Kidney glomerular epithelial cell (primary cell): ENCODE measurements around the gene RBM23.

Source experiments
- DNase-seq: peaks from one replicate; lab custom pipeline; 2025; lab: John Stamatoyannopoulos, UW

RBM23 gene

DNA sequence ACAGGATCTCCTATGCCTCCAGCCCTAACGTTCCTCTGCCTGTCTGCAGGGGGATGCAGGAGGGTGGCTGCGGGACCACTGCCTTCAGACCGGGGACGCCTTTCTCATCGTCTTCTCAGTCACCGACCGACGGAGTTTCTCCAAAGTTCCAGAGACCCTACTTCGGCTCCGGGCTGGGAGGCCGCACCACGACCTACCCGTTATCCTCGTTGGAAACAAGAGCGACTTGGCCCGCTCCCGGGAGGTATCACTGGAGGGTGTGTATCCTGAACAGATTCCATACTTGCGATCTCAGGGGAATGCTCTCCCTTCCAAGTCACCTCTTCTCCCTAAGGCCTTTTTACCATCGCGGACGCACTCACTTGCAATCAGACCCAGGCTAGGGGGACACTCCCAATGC lies 33.0 kb downstream of the RBM23 start:
- no peak for DNase-seq

DNA sequence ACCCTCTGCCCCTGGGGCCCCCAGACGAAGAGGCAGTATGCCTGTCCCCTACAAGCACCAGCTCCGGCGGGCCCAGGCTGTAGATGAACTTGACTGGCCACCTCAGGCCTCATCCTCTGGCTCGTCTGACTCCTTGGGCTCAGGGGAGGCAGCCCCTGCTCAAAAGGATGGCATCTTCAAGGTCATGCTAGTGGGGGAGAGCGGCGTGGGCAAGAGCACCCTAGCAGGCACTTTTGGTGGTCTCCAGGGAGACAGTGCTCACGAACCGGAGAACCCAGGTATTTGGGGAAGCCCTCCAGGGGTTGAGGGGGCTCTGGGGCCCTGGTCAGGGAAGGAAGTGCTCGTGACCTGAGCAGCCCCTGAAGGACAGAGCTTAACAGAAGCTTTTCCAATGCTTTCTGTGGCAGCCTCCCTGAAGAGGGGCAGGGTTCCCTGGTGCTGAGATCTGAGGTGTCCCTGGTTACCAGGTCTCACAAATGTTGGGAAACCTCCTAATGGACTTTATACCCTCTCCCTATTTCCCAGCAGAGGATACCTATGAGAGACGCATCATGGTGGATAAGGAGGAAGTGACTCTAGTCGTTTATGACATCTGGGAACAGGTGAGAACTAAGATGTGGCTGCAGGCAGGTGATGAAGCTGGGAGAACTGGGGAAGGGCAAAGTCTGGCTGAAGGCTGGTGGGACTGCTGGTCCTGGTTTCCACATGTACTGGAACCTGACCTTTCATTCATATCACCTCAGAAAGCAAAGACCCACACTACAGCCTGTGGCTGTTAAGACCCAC lies 34.0 kb downstream of the RBM23 start:
- no peak for DNase-seq

DNA sequence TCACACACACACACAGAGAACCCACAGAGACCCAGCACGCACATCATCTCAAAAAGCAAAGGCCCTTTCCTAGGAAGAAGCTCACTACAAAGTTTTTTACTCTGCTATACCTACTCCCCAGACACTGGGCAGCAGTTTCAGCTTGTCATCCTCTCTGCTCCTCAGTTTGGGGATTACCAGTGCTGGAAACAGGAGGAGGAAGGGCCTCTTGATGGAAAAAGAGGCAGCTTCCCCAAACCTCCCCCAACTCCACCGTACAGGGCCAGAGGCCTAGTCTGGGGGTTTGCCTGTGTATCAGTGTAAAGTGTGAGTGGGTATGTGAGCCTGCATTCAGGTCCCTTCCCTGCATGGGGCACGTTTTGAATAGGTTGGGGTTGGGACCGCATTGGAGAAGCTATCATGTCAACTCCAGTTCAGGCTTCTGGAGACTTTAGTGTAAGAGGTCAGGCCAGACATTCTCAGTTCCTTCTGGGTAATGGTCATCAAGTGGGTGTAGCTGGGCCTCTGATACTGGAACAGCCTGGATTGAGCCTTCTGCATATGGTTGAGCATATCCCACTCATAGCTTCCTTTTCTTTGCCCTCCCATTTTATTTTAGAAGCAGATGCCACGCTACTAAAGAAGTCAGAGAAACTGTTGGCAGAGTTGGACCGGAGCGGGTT lies 34.7 kb downstream of the RBM23 start:
- no peak for DNase-seq

DNA sequence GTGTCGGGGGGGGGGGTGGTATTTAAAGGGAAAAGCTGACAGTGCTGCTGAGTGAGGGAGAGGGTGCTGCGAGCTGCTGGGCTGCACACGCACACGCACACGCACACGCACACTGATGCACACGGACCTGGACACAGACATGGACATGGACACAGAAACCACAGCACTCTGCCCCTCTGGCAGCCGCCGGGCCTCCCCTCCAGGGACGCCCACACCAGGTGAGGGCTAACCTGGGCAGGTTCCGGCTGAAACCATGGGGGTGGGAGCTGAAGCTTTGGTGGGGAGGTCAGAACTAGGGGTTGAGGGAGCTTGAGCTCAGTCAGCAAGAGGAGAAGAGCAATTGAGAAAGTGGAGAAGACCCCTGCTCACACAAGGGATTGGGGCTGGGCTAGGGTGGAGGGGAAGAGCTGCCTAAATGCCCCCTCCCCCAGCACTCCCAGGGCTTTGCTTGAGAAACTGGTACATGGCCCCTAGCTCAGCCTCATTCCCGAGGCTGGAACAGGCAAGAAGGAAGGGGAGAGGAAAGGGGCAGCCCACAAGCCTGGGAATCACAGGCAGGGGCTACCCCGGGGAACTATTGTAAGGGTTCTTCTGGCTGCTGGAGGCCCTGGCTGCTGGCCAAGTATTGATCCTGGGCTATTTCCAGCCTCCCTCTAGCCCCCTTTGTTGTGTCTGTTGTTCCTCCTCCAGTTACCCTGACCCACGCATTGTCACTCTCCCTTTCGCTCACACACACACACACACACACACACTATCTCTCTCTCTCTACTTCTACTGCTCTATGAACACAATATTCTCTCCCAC lies 35.6 kb downstream of the RBM23 start, which contains the start of gene REM2:
Gene REM2, plus strand, starts transcription at position 50 of the 804 bp plus-strand sequence. Its CDS starts 66 bp downstream, at position 116.
- no peak for DNase-seq

DNA sequence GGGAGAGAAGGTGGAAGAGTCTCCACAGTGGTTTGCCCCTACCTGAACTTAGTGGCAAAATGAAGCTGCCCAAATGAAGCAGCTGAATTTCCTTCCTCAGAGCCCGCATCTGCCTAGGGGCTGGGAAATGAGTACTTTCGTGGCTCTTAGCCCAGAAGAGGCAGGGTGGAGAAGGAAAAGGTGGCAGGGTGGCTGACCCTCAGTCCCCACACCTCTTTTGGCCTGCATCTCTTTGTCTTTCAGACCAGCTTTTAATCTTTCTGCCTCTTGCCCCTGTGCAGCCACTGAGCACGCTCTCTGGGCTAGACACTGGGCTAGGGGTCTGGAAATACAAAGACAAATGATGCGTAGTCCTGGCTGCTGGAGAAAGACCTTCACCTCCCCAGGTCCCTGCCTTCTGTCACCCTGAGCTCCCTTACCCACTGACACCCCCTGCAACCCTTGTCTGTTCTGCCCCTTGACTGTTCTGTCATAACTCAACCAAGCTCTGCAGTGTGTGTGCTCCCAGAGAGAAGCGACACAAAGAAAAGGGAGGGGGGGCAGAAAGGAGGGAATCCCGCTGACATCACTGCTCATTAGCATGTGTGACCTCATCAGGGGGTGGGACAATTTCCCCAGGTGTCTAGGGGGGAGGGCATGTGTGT lies 36.3 kb downstream of the RBM23 start:
- peak; percentile 17 for DNase-seq

DNA sequence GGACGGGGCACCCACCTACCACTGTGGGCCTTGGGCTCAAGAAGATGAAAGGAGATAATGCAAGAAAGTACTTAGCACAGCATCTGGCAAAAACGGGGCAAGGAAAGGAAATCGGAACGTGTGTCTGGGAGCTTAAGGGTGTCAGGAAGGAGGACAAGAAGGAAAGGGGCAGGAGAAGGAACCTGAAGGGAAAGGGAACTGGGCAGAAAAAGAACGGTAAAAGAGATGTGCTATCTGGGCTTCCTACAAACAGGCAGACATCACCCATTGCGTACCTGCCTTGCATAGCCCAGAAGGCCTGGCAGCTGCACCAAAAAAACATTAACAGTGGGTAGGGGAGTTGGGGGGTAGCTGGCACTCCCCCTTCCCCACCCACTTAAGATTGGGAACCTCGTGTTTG lies 36.9 kb downstream of the RBM23 start:
- DNase-seq, result no peak

DNA sequence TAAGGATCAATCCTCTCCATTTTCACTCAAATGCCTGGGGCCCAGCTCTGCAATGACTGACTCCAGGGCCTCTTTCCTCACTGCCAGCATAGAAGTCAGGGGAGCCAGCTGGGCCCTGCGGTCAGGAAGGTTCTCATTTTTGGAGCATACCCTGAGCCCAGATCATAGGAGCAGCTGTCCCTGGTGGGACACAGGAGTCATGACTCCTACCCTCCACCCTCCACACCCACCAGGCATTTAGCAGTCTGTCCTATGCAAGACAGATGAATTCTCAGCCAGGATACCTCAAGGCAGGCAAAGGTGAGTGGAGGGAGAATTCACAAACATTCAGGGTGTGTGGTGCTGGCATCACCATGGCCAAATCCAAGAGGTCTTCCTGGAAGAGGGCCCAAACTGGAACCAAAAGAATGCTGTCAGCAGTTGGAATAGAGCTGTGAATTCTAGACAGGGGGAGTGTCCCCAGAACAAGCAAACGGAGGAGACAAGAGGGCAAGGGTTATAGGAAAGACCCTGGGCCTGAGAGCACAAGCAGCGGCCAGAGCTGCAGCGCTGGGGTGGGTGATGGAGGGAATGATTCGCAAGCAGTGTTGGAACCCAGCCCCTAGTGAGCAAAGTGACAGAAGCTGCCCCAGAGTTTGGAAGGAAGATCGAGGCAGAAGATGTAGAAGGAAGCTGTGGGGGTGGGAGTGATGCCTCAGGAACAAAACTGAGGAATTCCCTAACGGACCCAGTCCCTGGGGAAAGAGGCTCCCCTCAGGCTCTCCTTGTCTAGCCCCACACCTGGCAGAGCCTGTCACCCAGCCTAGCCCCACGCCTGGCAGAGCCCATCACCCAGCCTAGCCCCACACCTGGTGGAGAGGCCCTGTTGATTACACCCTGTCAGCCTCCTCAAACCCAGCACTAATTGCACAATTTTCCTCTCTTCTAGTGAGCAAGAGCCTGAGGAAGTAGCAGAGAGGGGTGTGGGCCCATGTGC lies 40.4 kb downstream of the RBM23 start:
- DNase-seq, result no peak

DNA sequence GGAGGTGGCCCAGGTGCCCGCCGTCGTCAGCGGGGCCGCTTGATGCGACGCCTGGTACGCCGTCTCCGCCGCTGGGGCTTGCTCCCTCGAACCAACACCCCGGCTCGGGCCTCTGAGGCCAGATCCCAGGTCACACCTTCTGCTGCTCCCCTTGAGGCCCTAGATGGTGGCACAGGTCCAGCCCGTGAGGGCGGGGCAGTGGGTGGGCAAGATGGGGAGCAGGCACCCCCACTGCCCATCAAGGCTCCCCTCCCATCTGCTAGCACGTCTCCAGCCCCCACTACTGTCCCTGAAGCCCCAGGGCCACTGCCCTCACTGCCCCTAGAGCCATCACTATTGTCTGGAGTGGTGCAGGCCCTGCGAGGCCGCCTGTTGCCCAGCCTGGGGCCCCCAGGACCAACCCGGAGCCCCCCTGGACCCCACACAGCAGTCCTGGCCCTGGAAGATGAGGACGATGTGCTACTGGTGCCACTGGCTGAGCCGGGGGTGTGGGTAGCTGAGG lies 41.9 kb downstream of the RBM23 start:
- no peak for DNase-seq

DNA sequence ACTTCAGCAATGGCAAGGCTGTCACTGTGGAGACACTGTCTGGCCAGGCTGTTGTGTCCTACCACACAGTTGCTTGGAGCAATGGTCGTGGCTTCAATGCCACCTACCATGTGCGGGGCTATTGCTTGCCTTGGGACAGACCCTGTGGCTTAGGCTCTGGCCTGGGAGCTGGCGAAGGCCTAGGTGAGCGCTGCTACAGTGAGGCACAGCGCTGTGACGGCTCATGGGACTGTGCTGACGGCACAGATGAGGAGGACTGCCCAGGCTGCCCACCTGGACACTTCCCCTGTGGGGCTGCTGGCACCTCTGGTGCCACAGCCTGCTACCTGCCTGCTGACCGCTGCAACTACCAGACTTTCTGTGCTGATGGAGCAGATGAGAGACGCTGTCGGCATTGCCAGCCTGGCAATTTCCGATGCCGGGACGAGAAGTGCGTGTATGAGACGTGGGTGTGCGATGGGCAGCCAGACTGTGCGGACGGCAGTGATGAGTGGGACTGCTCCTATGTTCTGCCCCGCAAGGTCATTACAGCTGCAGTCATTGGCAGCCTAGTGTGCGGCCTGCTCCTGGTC lies 43.1 kb downstream of the RBM23 start:
- DNase-seq, result no peak

DNA sequence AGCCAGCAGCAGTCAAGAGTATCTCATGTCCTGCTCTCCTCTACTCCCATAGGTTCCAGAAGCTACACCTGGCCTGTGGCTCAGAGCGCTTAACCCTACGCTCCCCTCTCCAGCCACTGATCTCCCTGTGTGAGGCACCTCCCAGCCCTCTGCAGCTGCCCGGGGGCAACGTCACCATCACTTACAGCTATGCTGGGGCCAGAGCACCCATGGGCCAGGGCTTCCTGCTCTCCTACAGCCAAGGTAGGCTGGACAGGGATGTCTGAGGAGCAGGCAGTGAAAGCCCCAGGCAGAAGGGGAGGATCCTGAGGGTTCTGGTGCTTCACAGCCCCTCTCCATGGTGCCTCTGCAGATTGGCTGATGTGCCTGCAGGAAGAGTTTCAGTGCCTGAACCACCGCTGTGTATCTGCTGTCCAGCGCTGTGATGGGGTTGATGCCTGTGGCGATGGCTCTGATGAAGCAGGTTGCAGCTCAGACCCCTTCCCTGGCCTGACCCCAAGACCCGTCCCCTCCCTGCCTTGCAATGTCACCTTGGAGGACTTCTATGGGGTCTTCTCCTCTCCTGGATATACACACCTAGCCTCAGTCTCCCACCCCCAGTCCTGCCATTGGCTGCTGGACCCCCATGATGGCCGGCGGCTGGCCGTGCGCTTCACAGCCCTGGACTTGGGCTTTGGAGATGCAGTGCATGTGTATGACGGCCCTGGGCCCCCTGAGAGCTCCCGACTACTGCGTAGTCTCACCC lies 43.8 kb downstream of the RBM23 start:
- DNase-seq, result no peak

DNA sequence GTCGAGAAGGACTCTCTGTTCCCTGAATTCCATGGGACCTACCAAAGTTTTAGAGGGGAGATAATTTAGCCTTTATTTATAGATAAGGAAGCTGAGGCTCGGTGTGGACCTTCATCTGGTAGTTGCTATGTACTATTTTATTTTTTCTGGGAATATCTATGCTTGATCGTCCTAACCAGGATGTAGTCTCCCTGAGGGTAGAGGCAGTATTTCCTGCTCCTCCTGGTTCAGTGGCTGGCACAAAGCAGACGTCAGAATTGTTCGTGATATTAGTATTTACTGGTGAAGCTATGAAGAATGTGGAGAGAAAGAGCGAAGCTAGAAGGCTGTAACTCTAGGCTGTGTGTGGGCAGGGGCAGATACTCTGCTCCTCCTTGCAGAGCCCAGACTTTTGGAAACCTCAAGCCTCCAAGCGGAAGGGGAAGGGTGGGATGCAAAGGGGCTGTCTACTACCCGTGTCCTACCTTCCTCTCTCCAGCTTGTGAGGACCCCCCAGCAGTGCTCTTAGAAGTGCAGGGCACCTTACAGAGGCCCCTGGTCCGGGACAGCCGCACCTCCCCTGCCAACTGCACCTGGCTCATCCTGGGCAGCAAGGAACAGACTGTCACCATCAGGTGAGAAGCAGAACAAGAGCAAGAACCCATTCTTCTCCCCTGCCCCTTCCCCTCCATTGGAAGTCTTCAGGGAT lies 46.0 kb downstream of the RBM23 start:
- DNase-seq, result no peak

DNA sequence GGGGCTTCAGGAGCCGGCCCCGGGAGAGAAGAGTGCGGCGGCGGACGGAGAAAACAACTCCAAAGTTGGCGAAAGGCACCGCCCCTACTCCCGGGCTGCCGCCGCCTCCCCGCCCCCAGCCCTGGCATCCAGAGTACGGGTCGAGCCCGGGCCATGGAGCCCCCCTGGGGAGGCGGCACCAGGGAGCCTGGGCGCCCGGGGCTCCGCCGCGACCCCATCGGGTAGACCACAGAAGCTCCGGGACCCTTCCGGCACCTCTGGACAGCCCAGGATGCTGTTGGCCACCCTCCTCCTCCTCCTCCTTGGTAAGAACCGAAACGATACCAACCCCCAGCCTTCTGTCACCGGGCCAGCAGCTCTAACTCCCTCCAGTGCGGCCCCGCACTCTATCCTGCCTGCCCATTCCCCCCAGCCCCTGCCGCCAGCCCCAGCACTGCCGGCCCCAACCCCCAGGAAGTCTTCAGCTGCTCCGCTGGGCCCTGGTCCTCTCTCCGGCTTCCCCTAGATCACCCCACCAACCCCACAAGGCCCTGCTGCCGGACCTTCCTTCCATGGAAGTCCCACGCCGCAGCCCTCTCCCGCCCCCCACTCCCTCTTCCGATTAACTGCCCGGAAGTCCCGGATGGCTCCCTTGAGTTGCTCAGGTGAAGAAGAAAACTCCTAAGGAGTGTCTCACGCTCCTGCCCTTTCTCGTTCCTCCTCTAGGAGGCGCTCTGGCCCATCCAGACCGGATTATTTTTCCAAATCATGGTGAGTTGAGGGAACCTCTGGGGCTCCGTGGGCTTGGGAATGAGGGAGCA lies 46.7 kb downstream of the RBM23 start:
- DNase-seq, result peak; percentile 89

DNA sequence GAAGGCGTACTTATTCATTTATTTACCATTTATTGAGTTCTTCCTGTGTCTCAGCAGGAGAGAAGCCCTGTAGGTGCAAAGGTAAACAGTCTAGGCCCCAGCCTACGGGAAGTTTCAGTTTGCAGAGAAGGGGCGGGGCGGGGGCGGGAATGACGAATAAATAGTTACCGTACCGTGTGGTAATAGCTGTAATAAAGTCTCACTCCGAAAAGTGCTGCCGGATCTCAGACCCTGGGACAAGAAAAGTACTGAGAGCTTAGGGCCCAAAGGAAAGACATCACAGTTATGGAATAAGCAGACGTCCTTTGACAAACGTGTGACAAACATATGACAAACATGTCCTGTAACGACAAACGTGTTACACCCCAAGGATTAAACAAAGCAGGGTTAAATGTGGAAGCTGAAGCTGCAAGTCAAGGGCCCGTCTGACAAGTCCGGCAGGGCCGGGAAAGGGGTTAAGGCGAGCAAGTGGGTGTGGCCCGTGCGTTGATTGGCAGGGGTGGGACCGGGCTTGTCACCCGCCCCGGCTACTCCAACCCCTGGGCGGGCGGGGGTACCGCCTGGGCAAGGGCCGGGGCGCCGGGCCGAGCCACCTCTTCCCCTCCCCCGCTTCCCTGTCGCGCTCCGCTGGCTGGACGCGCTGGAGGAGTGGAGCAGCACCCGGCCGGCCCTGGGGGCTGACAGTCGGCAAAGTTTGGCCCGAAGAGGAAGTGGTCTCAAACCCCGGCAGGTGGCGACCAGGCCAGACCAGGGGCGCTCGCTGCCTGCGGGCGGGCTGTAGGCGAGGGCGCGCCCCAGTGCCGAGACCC lies 47.5 kb downstream of the RBM23 start, which contains the start of gene LRP10:
Gene LRP10, plus strand, starts transcription at position 517 of the 809 bp plus-strand sequence. CDS start 564 bp downstream, outside the sequence.
- peak; percentile 87 for DNase-seq

DNA sequence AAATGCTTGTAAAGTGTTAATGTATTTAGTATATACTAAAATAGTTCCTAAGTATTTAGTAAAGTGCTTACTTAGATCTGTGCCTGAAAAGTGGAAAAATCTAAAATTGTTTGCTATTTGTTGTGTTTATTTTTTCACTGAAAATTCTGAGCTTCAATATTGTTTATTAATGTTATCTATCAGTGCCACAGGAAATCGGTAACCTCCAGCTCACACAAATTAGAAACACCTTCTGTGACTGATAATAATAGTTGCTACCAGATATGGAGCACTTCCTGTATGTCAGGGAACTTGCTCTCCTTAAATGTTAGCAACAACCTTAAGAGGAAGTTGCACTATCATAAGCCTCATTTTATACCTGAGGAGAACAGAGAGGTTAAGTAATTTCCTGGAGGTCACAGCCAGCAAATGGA lies 48.1 kb downstream of the RBM23 start:
- no peak for DNase-seq

DNA sequence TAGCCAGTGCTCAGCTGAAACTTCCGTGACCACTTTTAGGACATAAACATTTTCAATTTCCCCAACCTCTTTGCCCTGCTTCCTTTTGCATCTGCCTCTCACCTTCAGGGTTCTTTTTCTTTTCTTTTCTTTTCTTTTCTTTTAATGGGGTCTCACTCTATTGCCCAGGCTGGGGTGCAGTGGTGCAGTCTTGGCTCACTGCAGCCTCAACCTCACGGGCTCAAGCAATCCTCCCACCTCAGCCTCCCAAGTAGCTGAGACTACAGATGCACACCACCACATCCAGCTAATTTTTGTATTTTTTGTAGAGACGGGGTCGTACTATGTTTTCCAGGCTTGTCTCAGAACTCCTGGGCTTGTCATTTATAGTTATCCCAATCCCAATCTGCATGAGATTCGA lies 52.1 kb downstream of the RBM23 start:
- DNase-seq, result no peak

DNA sequence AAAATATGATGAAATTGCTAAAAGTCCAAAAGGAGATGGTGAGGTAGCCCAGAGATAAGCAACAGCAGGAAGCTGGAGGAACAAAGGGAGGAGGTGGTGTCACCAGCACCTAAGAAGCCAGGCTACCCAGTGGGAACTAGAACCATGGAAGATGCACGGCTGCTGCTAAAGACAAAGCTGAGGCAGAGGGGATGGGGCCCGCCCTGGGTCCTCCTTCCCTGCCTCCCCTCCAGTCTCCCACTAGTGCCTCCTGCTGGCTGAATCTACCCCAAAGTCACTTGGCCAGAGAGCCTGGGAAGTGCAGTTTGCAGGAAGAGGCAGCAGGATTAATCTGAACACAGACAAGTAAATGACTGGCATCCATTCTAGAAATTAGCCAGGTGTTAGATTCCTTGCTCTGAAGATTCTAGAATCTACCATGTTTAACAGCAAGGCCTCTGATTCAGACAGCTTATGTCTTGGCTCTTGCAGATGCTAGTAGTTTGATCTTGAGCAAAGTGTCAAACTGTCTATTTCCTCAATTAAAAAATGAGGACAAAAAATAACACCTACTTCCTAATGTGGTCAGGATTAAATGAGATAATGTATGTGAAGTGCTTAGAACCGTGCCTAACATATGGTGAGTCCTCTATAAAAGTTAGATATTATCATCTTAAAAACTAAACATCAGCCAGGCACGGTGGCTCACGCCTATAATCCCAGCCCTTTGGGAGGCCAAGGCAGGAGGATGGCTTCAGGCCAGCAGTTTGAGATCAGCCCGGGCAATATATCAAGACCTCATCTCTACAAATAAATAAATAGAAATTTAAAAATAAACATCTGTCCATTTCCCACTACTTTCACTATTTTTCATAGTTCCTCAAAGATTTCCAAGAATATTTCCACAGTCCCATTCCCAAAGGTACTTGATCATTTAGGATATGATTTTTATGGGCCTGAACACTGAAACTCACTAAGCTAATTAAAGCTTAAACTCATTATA lies 53.2 kb downstream of the RBM23 start:
- no peak for DNase-seq
